ENCODE data around the gene ZBED4.

The ZBED4 gene

DNA sequence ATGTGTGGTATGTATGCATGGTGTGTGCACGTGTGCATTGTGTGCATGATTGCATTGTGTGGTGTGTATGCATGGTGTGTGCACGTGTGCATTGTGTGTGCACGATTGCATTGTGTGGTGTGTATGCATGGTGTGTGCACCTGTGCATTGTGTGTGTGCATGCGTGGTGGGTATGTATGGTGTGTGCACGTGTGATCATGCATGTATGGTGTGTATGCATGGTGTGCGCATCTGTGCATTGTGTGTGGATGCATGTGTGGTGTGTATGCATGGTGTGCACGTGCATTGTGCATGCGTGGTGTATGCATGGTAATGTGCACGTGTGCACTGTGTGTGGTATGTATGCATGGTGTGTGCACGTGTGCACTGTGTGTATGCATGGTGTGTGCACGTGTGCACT is 47.8 kb downstream of the ZBED4 start:
- H3K27me3 ChIP-seq (ENCODE audit: control insufficient read depth, insufficient read depth, low read length) = no peaks in the 10 kb centered on the region
- TF ChIP-seq, protein P1, sequence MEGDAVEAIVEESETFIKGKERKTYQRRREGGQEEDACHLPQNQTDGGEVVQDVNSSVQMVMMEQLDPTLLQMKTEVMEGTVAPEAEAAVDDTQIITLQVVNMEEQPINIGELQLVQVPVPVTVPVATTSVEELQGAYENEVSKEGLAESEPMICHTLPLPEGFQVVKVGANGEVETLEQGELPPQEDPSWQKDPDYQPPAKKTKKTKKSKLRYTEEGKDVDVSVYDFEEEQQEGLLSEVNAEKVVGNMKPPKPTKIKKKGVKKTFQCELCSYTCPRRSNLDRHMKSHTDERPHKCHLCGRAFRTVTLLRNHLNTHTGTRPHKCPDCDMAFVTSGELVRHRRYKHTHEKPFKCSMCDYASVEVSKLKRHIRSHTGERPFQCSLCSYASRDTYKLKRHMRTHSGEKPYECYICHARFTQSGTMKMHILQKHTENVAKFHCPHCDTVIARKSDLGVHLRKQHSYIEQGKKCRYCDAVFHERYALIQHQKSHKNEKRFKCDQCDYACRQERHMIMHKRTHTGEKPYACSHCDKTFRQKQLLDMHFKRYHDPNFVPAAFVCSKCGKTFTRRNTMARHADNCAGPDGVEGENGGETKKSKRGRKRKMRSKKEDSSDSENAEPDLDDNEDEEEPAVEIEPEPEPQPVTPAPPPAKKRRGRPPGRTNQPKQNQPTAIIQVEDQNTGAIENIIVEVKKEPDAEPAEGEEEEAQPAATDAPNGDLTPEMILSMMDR (IDR thresholded peaks at IDR 0.05) = no peak
- no peak overlapping the region for H3K27ac ChIP-seq
- H3K4me3 ChIP-seq (ENCODE audit: low read depth, low read length) = no peak overlapping the region
- H3K4me1 ChIP-seq = no peaks in the 10 kb centered on the region
- no peaks in the 10 kb centered on the region for H3K79me2 ChIP-seq
- H3K9ac ChIP-seq = no peak overlapping the region
- no peaks in the 10 kb centered on the region for H3K9me3 ChIP-seq (ENCODE audit: control insufficient read depth, low read length)
- no peak overlapping the region for H2AFZ ChIP-seq
- H3K4me2 ChIP-seq (ENCODE audit: low read length) = no peak overlapping the region
- H3K36me3 ChIP-seq (ENCODE audit: control insufficient read depth, insufficient read depth, low read length) = no peaks in the 10 kb centered on the region

DNA sequence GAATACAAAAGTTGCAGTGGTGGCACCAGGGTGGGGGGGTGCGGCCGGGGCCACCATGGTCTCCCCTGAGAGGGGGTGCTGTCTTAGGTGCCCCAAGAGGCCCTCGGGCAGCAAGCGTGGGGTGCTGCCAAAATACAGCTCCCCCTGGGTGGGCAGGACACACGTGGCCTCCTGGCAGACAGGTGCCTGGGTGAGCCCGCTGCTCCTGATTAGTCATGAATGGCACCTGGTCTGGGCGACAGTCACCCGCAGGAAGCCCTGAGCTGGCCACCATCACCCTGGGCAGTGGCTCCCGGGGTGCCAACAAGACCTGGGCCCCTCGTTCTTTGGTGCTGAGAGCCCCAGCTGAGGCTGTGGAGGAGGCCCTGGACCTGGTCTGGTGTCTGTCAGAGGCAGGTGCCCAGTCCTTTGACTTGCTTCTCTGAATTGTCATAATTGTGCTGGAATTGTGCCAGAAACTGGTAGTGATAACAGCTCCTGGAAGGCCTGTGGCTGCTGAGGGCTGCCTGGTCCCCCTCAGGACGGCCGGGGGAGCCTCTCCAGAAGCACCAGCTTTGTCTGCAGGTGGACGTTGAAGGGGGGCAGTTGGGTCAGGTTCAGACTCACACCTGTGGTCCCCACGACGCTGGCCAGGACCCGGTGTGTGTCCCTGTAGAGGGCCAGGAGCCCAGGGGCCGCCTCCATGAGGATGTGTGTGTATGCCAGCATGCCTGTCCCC is 49.8 kb downstream of the ZBED4 start:
- H3K4me3 ChIP-seq (ENCODE audit: low read depth, low read length) = no peak overlapping the region
- no peaks in the 10 kb centered on the region for H3K36me3 ChIP-seq (ENCODE audit: control insufficient read depth, insufficient read depth, low read length)
- TF ChIP-seq, protein P1 (IDR thresholded peaks at IDR 0.05) = no peak
- no peaks in the 10 kb centered on the region for H3K27me3 ChIP-seq (ENCODE audit: control insufficient read depth, insufficient read depth, low read length)
- H3K9me3 ChIP-seq (ENCODE audit: control insufficient read depth, low read length) = no peaks in the 10 kb centered on the region
- no peak overlapping the region for H2AFZ ChIP-seq
- H3K9ac ChIP-seq = no peak overlapping the region
- H3K4me2 ChIP-seq (ENCODE audit: low read length) = no peak overlapping the region
- no peaks in the 10 kb centered on the region for H3K4me1 ChIP-seq
- no peaks in the 10 kb centered on the region for H3K79me2 ChIP-seq
- H3K27ac ChIP-seq = no peak overlapping the region

DNA sequence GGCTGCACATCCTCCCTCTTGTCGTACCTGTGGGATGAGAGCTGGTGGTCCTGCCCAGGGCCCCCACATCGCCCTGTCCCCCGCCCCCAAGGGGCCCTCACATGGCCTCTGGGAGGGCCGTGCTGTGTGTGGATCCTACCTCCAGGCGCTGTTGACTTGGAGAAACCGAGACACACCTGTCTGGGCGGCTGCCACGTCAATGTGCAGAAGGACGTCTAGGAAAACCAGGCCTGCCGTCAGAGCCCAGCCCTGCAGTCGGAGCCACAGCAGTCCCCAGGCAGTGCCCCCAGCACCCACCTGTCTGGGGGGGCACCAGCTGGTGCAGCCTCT is 50.4 kb downstream of the ZBED4 start:
- Histone ChIP-seq H3K4me1 (no peaks in the 10 kb centered on the region), H3K4me2 (ENCODE audit: low read length) (no peak overlapping the region), H3K4me3 (ENCODE audit: low read depth, low read length) (no peak overlapping the region), H3K9me3 (ENCODE audit: control insufficient read depth, low read length) (no peaks in the 10 kb centered on the region), H2AFZ (no peak overlapping the region), H3K9ac (no peak overlapping the region), H3K36me3 (ENCODE audit: control insufficient read depth, insufficient read depth, low read length) (no peaks in the 10 kb centered on the region), H3K79me2 (no peaks in the 10 kb centered on the region), H3K27ac (no peak overlapping the region), H3K27me3 (ENCODE audit: control insufficient read depth, insufficient read depth, low read length) (no peaks in the 10 kb centered on the region)
- TF ChIP-seq, protein P1 (IDR thresholded peaks at IDR 0.05) = no peak

DNA sequence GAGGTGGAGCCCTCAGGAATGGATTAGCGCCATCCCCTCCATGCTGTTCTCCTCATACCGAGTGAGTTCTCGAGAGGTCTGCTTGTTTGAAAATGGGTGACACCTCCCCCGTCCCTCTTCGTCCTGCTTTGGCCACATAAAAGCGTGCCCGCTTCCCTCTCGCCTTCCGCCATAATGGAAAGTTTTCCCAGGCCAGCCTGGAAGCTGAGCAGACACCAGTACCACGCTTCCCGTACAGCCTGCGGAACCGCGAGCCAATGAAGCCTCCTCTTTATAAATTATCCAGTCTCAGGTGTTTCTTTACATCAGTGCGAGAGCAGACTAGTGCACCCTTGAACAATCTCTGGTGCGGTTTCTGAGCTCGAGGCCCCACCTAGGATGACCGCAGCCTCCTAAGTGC is 51.8 kb downstream of the ZBED4 start:
- Histone ChIP-seq H3K9me3 (ENCODE audit: control insufficient read depth, low read length) (no peaks in the 10 kb centered on the region), H3K4me2 (ENCODE audit: low read length) (no peak overlapping the region), H3K27me3 (ENCODE audit: control insufficient read depth, insufficient read depth, low read length) (no peaks in the 10 kb centered on the region), H3K9ac (no peak overlapping the region), H2AFZ (no peak overlapping the region), H3K4me3 (ENCODE audit: low read depth, low read length) (no peak overlapping the region), H3K36me3 (ENCODE audit: control insufficient read depth, insufficient read depth, low read length) (no peaks in the 10 kb centered on the region), H3K79me2 (no peaks in the 10 kb centered on the region), H3K4me1 (no peaks in the 10 kb centered on the region), H3K27ac (no peak overlapping the region)
- TF ChIP-seq, protein P1 (IDR thresholded peaks at IDR 0.05) = no peak
